DMS114 treated with DMSO at 0.1 percent for 48 hours (cell line): ENCODE results near the gene BFSP1.

ENCODE experiments used
- DNase-seq: peaks from one replicate; lab custom pipeline; 2025; ENCODE audit not compliant: unreplicated experiment; lab: John Stamatoyannopoulos, UW

The BFSP1 gene

DNA sequence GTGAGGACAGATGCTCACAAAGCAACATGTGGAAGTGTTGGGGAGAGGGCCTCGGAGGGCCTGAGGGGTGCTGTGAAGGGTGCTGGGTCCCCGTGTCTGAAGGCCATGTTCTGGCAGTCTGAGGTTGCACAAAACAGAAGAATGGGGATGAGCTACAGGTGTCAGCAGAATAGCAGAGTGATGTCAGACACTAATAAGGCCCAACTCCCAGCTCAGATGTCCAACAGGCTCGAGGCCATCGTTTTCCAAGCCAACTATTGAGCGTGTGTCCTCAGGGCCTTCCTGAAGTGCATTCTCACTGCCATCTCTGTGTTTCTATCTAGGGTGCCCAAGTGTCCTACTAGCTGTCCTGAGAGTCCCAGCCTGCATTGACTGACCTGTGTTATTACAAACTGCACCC, 7.9 kb downstream of the BFSP1 start:
- DNase-seq: no peak

DNA sequence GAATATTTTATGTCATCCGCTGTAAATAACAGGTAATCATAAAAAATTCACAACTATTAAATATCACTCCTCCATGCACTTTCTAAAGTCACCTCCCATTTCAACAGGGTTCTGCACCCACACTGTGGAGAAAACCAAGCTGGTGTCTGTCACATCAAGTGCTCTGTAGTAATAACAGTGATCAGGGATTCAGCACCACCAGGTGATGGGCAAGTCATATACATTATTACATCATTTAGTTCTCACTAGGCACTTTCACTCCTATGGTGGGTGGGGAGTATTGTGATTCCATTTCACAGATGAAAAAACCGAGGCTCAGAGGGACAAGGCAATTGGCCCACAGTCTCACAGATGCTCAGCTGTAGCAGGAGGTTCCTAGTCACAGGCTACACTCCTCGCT, 8.7 kb downstream of the BFSP1 start:
- DNase-seq: no peak

DNA sequence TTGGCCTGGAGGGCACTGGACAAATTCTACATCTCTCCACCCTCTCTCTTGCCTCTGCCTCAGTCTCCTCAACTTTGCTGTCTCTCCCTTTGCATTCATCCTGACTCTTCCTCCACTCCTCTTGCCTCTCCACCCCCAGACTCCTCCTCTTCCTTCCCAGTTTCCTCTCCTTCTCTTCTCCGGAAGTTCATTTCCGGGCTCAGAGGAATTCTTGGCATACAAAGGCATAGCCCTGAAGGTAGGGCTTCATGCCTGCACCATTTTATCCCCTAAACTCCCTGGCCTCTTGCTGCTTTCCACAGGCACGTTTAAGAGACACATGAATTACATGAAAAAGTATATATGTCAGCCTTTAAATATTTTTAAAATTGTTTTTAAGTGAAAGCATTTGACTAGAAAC, 10.6 kb downstream of the BFSP1 start:
- DNase-seq: no peak

DNA sequence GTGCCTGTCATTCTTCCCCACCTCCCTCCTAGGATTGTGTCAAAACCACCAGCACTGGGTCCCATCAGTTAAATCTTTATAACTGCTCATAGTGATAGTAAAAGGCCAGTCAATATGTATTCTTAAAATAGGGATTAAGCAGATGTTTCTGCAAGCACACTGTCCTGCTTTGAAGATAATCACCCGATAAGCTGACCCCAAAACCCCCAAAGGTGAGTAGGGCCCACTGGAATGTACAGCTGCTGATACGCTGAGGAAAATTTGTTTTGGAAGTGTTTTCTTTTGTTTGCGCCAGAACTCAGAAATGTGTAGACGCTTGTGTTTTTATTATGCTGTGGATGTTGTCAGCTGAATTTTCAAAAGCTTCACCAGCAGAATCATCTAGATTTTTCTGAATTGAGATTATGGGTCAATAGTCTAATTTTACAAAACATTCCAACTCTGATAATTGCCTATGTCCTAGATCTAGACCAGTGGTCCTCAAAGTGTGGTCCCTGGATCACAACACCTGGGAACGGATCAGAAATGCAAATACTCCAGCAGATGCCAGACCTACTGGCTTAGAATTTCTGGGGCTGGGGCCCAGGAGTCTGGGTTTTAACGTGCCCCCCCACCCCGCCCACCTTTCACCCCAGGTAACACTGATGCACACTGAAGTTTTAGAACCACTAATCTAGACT, 11.4 kb downstream of the BFSP1 start:
- no peak for DNase-seq

DNA sequence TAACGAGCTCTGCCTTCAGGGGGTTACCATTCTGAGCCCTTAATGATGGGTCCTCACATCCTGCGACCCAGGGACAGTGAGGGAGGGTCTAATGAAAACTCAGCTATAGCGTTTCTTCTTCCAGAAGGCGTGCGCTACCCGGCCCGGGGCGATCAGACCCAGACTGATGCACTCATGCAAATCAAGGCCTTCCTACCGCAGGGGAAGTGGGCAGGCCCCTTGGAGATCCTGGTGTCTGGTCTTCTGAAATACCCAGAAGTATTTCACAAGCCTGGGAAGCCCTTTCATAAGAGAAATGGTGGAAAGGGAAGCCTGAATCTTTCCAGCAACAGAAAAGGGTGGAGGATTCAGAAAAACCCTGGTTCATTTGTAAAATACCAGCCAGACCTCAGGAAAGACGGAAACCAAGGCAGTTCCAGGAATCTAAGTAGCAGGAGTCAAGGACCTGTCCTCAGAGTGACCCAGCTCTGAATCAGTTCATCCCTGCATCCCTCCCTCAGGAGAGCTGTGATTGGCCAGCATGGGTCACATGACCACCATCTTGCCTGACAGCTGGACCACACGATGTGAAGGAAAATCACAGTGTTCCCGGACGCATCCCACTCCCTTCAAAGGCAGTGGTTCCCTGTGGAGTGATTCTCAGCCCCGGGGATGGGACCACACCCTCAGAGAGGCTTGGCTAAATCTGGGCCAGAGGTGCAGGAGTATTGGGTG, 12.7 kb downstream of the BFSP1 start:
- no peak for DNase-seq

DNA sequence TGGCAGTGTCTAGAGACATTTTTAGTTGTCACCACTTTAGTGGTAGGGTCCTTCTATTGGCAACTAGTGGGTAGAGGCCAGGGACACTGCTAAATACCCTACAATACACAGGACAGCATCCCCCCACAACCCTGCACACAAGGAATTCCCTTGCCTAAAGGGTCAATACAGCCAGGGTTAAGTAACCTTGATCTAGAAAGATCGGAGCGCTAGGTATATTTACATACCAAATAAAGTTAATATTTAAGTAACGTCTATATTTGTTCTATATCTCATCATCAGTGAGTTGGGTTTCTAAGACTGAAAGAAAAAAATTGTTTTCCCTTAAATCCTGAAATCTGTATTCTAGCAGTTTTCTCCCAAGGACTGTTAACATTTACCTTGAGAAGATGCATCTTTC, 16.1 kb downstream of the BFSP1 start:
- DNase-seq: no peak

DNA sequence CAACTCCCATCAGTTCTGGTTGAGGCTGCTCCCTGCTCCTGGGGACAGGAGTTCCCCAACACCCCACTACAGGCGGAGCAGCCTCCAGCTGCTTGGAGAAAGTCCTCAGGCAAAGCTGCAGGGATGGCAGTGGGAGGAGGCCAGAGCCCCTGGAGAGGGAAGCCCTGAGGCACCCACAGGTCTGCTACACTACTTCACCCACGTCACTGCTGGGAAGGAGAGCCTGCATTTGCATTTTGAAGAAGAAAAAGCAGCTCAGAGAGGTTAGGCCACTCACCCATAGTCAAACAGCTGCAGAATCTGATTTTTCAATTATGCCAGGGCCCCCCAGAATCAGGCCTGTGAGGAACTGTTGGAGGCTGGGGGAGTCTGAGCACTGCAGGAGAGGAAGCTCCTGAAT, 17.2 kb downstream of the BFSP1 start:
- DNase-seq: no peak

DNA sequence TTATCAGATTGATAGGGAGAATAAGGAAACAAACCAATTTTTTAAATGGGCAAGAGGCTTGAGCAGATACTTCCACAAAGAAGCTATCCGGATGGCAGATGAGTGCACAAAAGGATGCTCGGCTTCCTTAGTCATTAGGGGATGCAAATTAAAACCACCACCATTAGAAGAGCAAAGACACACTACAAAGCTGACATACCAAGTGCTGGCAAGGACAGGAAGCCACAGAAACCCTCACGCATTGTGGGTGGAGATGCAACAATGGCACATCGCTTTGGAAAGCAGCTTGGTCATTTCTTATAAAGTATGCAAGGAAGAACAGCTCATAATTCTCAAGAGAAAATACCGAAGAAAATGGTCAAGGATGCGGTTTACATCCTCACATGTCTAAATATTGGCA, 19.8 kb downstream of the BFSP1 start:
- no peak for DNase-seq

DNA sequence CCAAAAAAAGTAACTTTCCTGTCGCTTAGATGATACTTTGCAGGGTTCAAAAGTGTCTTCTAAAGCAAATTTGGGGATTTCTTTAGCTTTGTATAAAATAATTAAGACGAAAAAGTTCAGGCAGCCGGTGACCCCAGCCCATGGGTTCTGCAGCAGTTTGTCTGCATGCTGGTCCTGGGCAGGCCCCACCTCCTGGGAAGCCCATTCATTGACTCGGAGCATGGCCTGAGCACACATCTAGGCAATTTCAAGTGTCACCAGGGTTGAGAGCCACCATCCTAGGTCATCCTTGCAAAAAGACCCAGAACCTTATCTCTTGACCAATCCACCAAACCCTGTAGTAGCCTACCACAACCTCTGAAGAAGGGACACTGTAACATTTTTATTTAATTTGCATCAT, 20.6 kb downstream of the BFSP1 start:
- DNase-seq: no peak

DNA sequence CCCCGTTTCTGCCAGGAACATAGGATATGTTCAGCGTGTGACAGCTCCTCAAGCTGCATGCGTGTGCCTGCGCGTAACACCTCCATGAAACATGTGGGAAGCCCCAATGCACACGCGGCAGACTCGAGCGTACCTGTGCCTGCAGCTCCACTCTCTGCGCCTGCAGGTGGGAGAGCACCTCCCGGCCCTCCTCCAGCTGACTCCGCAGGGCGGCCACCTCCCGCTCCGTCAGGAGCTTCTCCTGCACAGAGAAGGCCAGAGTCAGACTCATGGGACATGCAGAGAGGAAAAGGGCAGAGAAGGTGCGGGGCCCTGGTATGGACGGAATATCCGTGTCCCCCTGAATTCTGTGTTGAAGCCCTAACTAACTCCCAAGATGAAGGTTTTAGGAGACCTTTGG, 22.4 kb downstream of the BFSP1 start:
- DNase-seq: no peak

DNA sequence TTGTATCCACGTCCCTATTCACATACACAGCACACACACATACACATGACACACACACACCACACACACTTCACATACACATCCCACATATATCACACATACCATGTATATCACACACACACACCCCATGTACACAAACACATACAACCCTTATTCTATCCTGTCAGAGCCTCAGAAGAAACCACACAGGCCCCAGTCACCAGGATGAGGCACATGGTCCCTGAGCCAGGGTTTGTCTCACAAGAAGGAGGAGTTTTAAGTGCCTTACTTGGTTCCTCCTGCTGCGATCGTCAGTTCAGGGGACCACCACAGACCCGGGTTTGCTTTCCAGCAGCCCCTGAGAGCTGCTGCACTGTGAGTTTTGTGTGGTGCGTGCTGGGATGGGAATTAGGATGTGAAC, 23.6 kb downstream of the BFSP1 start:
- DNase-seq: no peak

DNA sequence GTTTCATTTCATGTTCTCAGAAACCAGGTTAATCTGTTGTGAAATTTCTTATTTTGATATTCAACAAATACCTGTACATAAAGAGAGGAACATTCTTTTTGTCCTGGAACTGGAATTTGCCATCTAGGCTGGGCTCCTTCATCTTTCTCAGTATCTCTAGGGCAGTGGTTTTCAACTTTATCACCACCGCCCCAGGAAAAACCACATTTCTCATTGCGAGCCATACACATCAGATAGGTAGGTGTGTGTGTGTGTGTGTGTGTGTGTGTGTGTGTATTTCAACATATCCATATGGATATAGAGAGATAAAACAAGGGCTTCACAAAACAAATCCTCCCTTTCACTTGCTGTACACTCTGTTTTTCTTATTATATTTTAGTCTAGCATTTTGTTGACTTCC, 24.1 kb downstream of the BFSP1 start:
- no peak for DNase-seq

DNA sequence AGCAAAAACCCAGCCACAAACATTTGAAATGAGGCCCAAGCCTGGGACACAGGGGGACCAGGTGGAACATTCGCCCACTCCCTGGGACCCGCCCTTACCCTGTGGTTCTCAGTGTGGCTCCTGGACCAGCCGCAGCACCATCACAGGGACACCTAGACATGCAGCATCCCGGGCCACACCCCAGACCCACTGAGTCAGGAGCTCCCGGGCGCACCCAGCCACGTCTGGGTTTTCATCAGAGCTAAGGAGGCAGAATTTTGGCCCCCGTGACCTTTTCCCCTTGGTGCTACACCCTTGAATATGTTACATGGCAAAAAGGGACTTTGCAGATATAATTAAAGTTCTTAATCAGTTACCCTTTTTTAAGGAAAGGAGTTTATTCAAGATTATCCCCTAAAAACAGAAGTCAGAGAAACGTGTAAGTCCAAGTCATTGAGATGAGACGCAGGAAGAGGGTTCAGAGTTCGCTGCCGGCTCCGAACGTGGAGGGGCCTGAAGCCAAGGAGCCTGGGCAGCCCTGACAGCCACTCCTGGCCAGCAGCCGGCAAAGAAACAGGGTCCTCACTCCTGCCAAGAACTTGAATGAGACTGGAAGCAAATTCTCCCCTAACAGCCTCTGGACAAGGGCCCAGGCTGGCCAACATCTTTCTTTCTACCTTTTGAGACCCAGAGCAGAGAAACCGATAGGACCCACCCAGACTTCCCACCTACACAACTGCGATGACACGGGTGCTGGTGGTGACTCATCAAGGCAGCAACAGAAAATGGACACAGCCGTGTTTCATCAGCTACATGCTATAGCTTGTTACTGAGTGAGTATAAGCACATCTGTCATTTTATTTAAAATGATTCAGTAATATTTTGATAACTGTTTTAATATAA, 25.3 kb downstream of the BFSP1 start:
- DNase-seq: no peak

DNA sequence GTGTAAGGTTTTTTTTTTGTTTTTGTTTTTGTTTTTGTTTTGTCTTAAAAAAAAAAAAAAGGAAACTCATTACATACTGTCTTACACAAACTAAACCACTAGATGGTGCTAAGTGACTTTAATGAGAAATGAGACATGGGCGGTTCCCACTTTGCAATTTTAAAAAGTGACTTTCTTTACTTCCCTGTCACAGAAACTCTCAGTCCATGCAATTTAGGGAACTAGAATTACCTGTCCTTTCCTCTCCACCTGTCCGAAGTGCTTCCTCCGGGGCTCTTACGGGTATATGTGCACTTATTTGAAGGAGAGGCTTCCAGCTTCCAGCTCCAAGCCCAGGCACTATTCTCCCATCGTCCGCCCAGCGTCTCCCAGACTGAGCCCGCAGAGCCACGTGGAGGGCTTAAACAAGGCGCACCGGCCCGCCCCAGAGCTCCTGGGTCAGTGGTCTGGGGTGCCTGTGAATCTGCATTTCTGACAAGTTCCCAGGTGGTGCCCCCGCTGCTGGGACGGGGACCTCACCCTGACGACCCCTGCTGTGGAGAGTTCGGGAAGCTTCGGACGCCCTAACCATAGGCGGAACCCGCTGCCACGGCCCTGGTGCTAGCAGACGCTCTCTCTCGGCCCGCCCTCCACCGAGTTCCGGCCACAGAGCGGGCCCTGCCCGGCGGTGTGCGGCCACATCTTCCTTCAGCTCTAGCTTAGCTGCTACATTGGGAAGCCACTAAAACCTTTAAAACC, 26.1 kb downstream of the BFSP1 start:
- peak; percentile 18 for DNase-seq

DNA sequence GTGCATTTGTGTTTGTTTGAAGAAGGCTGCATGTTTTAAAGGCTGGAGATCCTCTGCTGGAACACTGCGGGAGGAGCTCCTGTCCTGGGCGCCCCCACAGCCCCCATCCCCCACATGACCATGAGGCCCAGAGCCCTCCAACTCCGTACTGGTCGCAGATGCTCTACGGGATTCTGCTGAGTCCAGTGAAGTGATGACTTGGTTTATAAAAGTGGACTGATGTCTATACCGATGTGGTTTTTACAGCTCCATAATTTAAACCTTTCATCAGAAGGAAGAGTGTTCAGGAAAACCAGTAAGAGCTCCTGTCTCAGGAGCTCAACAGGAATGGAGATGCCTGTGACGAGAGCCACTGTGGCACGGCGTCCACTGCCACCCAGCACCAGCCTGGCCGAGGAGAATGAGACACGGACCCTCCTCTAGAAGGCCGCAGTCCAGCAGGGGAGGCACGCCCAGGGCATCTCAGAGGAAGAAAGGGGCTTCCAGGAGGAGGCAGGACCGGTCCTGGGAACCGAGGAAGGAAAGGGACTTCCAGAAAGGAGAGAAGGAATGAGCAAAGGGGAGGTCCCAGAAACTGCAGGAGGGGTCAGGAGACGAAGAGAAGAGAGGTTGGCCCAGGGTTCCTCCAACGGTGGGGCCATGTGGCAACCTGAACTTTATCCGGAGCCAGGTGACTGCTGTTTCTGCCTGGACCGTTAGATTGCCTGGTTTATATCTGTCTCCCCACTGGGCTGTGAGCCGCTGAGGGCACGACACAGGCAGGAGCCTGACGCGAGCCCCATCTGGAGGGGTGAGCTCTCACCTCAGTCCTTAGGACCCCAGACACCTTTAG, 26.9 kb downstream of the BFSP1 start:
- no peak for DNase-seq

DNA sequence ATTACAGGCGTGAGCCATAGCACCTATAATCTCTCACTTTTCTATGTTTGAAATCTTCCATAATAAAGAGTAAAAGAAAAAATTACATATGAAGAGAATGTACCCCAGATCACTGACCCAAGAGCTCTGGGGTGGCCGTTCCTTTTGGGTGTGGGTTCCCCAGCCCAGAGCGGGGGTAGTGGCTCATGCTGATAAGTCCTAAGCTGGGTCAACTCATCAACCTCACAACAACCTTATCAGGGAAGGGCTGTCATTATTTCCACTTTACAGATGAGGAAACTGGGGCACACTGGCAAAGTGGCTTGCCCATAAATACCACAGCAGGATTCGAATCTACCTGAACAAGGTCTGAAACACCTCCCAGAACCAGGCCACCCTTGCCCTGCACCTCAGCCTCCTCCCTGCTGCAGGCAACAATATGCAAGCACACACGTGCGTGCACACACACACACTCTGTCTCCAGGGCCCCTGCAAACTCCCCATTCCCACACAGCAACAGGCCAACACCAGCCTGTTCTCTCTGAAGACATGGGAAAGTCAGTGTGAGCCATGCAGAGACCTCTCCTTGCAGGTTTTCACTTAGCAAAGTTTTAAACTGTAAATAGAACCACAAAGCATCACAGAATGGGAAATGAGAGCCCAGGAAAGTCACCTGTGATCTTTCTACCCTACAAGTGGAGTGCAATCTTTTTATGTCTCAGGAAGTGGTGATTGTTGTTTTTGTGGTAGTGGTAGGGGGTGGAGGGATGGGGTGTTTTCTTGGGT, 27.7 kb downstream of the BFSP1 start:
- DNase-seq: no peak

DNA sequence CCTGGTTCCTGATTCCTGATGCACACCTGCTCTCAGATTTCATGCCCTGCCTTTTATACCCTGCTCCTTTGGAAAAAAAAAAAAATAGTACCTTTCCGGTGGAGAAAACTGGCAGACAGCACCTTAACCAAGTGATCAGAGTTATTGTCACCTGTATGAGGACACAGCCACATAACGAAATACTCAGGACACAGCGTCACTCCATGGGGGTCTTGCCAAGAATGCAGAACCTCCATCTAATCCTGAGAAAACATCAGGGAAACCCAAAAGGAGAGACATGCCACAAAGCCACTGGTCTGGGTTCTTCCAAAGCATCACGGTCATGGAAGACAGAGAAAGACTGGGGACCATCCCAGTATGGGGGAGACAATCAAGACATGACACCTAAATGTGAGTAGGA, 29.1 kb downstream of the BFSP1 start:
- no peak for DNase-seq

DNA sequence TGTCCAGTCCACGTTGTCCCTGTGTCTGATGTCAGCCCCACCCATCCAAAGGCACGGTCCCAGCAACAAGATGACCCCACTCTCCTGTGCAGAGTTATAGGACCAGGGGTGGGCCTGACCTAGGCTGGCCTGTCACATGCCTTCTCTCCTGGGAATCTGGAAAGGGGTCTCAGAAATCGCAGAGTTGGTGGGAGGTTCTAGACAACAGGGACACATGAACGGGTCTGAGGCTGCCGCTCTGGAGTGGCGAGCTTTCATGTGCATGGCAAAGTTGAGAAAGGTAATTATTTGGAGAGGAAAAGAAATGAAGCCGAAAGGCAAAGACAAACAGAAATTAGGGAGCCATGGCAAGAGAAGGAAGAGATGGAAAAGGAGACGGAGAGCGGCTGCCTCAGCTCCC, 29.5 kb downstream of the BFSP1 start:
- DNase-seq: no peak

DNA sequence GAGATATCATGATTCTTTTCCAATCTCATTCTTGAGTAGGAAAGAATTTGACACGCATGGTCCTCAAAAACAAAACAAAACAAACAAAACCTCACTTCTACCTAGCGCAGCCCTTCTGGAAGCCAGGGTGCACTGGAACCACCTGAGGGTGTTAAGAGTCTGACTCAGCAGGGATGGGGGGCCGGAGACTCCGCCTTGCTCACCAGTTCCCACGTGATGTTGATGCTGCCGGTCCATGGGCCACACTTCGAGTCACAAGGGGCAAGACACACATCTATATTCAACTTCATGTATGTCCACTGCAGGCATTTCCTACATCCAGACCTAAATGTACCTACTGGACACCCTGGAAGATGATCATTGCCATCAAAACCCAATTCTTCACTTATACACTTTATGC, 30.4 kb downstream of the BFSP1 start:
- no peak for DNase-seq

DNA sequence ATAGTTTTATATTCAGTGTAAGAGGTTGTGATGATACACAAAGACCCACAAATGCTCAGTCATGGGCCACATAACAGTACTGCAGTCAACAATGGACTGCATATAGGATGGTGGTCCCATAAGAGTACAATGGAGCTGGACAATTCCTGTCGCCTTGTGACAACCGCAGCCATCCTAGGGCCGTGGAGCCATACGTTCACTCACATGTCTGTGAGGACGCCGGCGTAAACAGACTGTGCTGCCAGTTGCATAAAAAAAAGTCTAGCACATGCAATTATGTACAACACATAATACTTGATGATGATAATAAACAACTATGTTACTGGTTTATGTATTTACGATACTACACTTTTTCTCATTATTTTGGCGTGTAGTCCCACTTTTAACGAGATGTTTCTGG, 30.9 kb downstream of the BFSP1 start:
- DNase-seq: no peak
